MCF 10A (cell line): ENCODE results near the gene RBPJL. TPM values are rescaled to one million over a fixed set of nuclear protein-coding genes. Genes with fewer than 3 reads are reported as not detected.

Source experiments
- BruUV-seq: library from RNA; stranded (reverse); fragments of 400-500 nt; replicated peaks from 2 replicates; lab custom pipeline; 2021; lab: Mats Ljungman, UMichigan
- CTCF ChIA-PET: fragments of 300-600 bp; sonication (Branson Sonifier 250); formaldehyde crosslinking; extraction: SDS; loops from one replicate; lab custom pipeline; 2021; ENCODE audit warnings: antibody characterized with exemption, inconsistent platforms; lab: Yijun Ruan, JAX
- POLR2A ChIA-PET: fragments of 300-600, 350-650 bp; sonication (Branson Sonifier 250); formaldehyde crosslinking; extraction: SDS; loops from one replicate; lab custom pipeline; 2020; ENCODE audit warnings: antibody characterized with exemption, inconsistent platforms; lab: Yijun Ruan, JAX
- DNase-seq: peaks from one replicate; pipeline ENCODE4 v3.0.0-alpha.2; 2018; ENCODE audit not compliant: unreplicated experiment
- H3K27ac Mint-ChIP-seq: one replicate; pipeline ENCODE4 v1.8.0; 2022; ENCODE audit warnings: mild to moderate bottlenecking, low read depth, mixed read lengths; ENCODE audit not compliant: unreplicated experiment
- H3K27me3 Mint-ChIP-seq: one replicate; pipeline ENCODE4 v1.8.0; 2022; ENCODE audit warnings: mixed read lengths; ENCODE audit not compliant: insufficient read depth, unreplicated experiment
- H3K36me3 Mint-ChIP-seq: one replicate; pipeline ENCODE4 v1.8.0; 2022; ENCODE audit warnings: mild to moderate bottlenecking, moderate library complexity, mixed read lengths; ENCODE audit not compliant: insufficient read depth, unreplicated experiment
- H3K4me1 Mint-ChIP-seq: one replicate; pipeline ENCODE4 v1.8.0; 2022; ENCODE audit warnings: mixed read lengths; ENCODE audit not compliant: insufficient read depth, unreplicated experiment
- H3K4me3 Mint-ChIP-seq: one replicate; pipeline ENCODE4 v1.8.0; 2022; ENCODE audit warnings: mild to moderate bottlenecking, moderate library complexity, mixed read lengths; ENCODE audit not compliant: unreplicated experiment
- H3K9me3 Mint-ChIP-seq: one replicate; pipeline ENCODE4 v1.8.0; 2022; ENCODE audit warnings: mixed read lengths; ENCODE audit not compliant: unreplicated experiment
- CTCF ChIP-seq: fragments of 200-600 bp; IDR thresholded peaks from one replicate; pipeline ENCODE4 v1.8.0; 2022; ENCODE audit warnings: antibody characterized with exemption, mild to moderate bottlenecking; ENCODE audit not compliant: unreplicated experiment
- intact Hi-C: fragments of 100-400 bp; cut with micrococcal nuclease; formaldehyde crosslinking; loops from 2 replicates; pipeline ENCODE4 v1.14.1; 2022
- total RNA-seq: library from RNA; stranded (reverse); gene quantifications from 2 replicates; pipeline ENCODE4 v1.2.3, GENCODE V29; 2022

RBPJL gene
- total RNA-seq, 1 experiment from 2014 or later, result not detected

GRCh38 chr20:45323731-45324130 lies 17.1 kb downstream of the RBPJL start:
- peaks cover 50% of the 10 kb centered on the region for H3K36me3 Mint-ChIP-seq
- no peak for DNase-seq
- ChIA-PET POLR2A (interaction anchor here (1.4 to 37.4 kb wide), 4 partner anchors 11 to 558 kb away, joined by 3 to 1328 read pairs (median 28); partner anchors contain the start of genes SDC4 and SYS1), CTCF (interaction anchor here (0.6 to 7.6 kb wide), 23 partner anchors 9 to 447 kb away, joined by 3 to 158 read pairs (median 5); partner anchors contain the start of genes SDC4 and SYS1)
- intact Hi-C loops, result loop anchor here (1.0 kb wide), 1 partner anchor 114 kb away; no protein-coding TSS in a partner anchor
- H3K4me3 Mint-ChIP-seq, result no peak overlapping the region
- peaks cover 6% of the 10 kb centered on the region for H3K4me1 Mint-ChIP-seq
- H3K27ac Mint-ChIP-seq, result peak overlapping the region; percentile 59
- no TSS peak for BruUV-seq
- TF ChIP-seq CTCF, result no peak
- no peaks in the 10 kb centered on the region for H3K9me3 Mint-ChIP-seq
- no peaks in the 10 kb centered on the region for H3K27me3 Mint-ChIP-seq

- H3K27me3 Mint-ChIP-seq, result no peaks in the 10 kb centered on the region
- H3K9me3 Mint-ChIP-seq, result no peaks in the 10 kb centered on the region
- H3K27ac Mint-ChIP-seq, result no peak overlapping the region
- no peak for DNase-seq
- CTCF ChIA-PET, result interaction anchor here (0.5 to 2.9 kb wide), 5 partner anchors 10 to 446 kb away, joined by 3 to 16 read pairs (median 5); partner anchors contain the start of gene SYS1
- TF ChIP-seq CTCF, result no peak
- H3K4me3 Mint-ChIP-seq, result no peak overlapping the region
- POLR2A ChIA-PET, result interaction anchor here (2.9 to 37.4 kb wide), 2 partner anchors 10 to 35 kb away, joined by 21 to 1328 read pairs; partner anchors contain the start of genes SDC4 and SYS1
- intact Hi-C loops, result no loop called here
- no peaks in the 10 kb centered on the region for H3K4me1 Mint-ChIP-seq
- no TSS peak for BruUV-seq
- peaks cover 67% of the 10 kb centered on the region for H3K36me3 Mint-ChIP-seq
Observed at GRCh38 chr20:45325371-45325770, 18.7 kb downstream of the RBPJL start.

GRCh38 chr20:45328451-45328850 lies 21.8 kb downstream of the RBPJL start:
- H3K4me1 Mint-ChIP-seq, result no peaks in the 10 kb centered on the region
- CTCF ChIA-PET, result interaction anchor here (0.6 to 2.4 kb wide), 6 partner anchors 9 to 443 kb away, joined by 3 to 10 read pairs (median 4); partner anchors contain the start of gene SYS1

More at GRCh38 chr20:45328451-45328850, 21.8 kb downstream of the RBPJL start:
- POLR2A ChIA-PET, result interaction anchor here (37.4 kb wide), 1 partner anchor 32 kb away, joined by 1328 read pairs; the partner anchor contains the start of genes SDC4 and SYS1
- no peak for TF ChIP-seq CTCF
- Mint-ChIP-seq H3K27me3 (no peaks in the 10 kb centered on the region), H3K9me3 (no peaks in the 10 kb centered on the region), H3K36me3 (peaks cover 97% of the 10 kb centered on the region), H3K27ac (no peak overlapping the region), H3K4me3 (no peak overlapping the region)
- BruUV-seq, result no TSS peak
- intact Hi-C loops, result no loop called here
- no peak for DNase-seq
